HG03135 (cell line): Measurements from ENCODE around the gene KIAA0319L.

Source experiments
- ATAC-seq: cut with Tn5 transposase; IDR thresholded peaks from one replicate; pipeline ENCODE4 v1.9.1; 2021; ENCODE audit warnings: mild to moderate bottlenecking, moderate library complexity; ENCODE audit not compliant: unreplicated experiment

Gene KIAA0319L

GRCh38 chr1:35451125-35451528, 106.1 kb downstream of the KIAA0319L start:
- ATAC-seq, result no peak

- ATAC-seq, result no peak
Measured at GRCh38 chr1:35449334-35450008, 107.7 kb downstream of the KIAA0319L start.

- no peak for ATAC-seq
Measured at GRCh38 chr1:35448344-35448801, 108.8 kb downstream of the KIAA0319L start.

- no peak for ATAC-seq
Measured at GRCh38 chr1:35447278-35447677, 109.9 kb downstream of the KIAA0319L start.

- ATAC-seq, result no peak
Measured at GRCh38 chr1:35444519-35444774, 112.8 kb downstream of the KIAA0319L start.

GRCh38 chr1:35443768-35444518, 113.3 kb downstream of the KIAA0319L start:
- ATAC-seq, result no peak

GRCh38 chr1:35442734-35443133, 114.5 kb downstream of the KIAA0319L start:
- no peak for ATAC-seq

- ATAC-seq, result no peak
Measured at GRCh38 chr1:35441926-35442579, 115.2 kb downstream of the KIAA0319L start.

GRCh38 chr1:35439626-35440025, 117.6 kb downstream of the KIAA0319L start:
- ATAC-seq, result no peak

GRCh38 chr1:35437200-35437599, 120.0 kb downstream of the KIAA0319L start:
- no peak for ATAC-seq

GRCh38 chr1:35436078-35436477, 121.1 kb downstream of the KIAA0319L start:
- no peak for ATAC-seq

- no peak for ATAC-seq
Measured at GRCh38 chr1:35434703-35435102, 122.5 kb downstream of the KIAA0319L start.

GRCh38 chr1:35433714-35434113, 123.5 kb downstream of the KIAA0319L start:
- no peak for ATAC-seq

GRCh38 chr1:35432231-35432630, 125.0 kb downstream of the KIAA0319L start:
- ATAC-seq, result no peak

- ATAC-seq, result no peak
Measured at GRCh38 chr1:35431173-35431599, 126.0 kb downstream of the KIAA0319L start.

- ATAC-seq, result no peak
Measured at GRCh38 chr1:35430762-35431161, 126.4 kb downstream of the KIAA0319L start.

- ATAC-seq, result no peak
Measured at GRCh38 chr1:35428360-35428759, 128.8 kb downstream of the KIAA0319L start.

- ATAC-seq, result no peak
Measured at GRCh38 chr1:35426097-35426586, 131.1 kb downstream of the KIAA0319L start.

- ATAC-seq, result no peak
Measured at GRCh38 chr1:35408925-35409324, 148.3 kb downstream of the KIAA0319L start.

- no peak for ATAC-seq
Measured at GRCh38 chr1:35407743-35408142, 149.5 kb downstream of the KIAA0319L start.

GRCh38 chr1:35406103-35406502, 151.1 kb downstream of the KIAA0319L start:
- ATAC-seq, result no peak

- no peak for ATAC-seq
Measured at GRCh38 chr1:35401049-35401448, 156.2 kb downstream of the KIAA0319L start.
